ENCODE data around the gene PATZ1.

Gene PATZ1

DNA sequence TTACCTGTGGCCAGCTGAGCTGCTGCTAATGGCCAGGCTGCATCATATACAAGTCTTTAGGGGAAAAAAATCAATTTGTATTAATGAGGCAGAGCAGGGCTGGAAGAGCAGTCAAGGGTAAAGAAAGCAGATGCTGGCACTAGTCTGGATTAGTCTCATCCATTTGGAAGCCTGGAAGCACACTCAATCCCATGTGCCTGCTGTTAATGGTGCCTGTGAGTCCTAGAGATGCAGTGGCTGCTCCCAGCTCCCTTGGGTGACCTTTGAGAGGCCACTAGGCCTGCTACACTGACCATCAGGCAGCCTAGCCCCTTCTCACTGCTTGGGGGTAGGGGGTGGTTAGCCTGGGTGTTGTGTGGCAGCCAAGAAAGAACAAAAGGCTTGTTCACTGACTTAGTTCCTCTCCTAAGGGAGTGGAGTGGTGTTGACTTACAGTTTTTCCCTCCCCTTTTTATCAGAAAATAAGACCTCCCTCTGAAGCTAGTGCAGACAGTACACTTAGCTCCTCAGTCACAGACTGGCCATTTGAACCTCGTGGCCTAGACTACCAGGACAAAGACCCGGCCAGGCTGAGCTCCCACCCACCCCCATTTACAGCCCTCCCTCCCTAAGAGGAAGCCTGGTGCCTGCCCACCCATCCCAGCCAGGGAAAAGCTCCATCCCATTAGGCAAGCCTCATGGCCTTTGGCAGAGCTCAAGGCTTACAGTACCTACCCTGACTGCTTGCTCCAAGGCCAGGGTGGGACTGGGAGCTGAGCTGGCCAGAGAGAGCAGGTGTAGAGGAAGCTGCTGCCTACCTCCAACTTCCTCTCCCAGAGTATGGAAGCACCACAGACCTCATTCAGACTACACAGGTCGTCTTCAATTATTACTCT lies 61.6 kb downstream of the PATZ1 start:
- DNase-seq (ENCODE audit: low read depth): no peak
- no peak for TF ChIP-seq POLR2A (IDR thresholded peaks at IDR 0.05; ENCODE audit: extremely low read depth, insufficient read length)
- no peak for TF ChIP-seq MYC (IDR thresholded peaks at IDR 0.05; ENCODE audit: low read depth, low read length)
- TF ChIP-seq, protein P1, sequence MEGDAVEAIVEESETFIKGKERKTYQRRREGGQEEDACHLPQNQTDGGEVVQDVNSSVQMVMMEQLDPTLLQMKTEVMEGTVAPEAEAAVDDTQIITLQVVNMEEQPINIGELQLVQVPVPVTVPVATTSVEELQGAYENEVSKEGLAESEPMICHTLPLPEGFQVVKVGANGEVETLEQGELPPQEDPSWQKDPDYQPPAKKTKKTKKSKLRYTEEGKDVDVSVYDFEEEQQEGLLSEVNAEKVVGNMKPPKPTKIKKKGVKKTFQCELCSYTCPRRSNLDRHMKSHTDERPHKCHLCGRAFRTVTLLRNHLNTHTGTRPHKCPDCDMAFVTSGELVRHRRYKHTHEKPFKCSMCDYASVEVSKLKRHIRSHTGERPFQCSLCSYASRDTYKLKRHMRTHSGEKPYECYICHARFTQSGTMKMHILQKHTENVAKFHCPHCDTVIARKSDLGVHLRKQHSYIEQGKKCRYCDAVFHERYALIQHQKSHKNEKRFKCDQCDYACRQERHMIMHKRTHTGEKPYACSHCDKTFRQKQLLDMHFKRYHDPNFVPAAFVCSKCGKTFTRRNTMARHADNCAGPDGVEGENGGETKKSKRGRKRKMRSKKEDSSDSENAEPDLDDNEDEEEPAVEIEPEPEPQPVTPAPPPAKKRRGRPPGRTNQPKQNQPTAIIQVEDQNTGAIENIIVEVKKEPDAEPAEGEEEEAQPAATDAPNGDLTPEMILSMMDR (IDR thresholded peaks at IDR 0.05; ENCODE audit: low read depth, low read length): no peak
- TF ChIP-seq, protein P2, sequence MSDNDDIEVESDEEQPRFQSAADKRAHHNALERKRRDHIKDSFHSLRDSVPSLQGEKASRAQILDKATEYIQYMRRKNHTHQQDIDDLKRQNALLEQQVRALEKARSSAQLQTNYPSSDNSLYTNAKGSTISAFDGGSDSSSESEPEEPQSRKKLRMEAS (IDR thresholded peaks at IDR 0.05; ENCODE audit: low read depth, low read length): no peak
- H3K4me3 ChIP-seq (ENCODE audit: low read depth, low read length): no peak overlapping the region

DNA sequence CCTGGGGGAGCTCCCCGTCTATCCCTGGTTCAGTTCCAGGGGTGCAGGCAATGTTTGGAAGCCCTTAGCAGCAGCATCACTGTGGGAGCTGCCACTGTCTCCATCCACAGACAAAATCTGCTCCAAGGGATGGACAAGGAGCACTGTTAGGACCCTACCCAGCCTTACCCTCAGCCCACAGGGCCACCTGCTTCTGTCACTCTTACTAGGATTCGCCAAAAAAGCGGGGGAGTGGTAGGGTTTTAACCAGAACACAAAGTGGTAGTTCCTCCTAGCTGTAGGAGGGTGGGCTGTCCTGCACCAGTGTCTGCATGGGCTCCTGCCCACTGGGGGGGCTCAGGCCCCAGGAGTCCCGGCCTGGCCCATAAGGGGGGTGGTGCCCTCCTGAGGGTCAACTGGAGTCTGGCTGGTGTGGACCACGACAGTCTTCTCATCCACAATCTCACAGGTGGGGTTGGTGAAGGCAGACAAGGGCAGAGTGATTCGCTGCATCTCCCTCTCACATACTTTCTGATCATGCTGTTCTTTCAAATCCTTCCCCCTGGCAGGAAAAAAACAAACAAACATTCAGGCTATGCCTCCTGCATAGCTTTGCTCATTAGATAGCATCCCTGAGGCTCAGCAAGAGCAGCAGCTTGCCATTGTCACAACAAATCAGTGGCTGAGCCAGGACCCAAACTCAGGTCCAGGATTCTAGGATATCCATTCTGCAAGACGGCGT lies 63.2 kb downstream of the PATZ1 start:
- no peak for DNase-seq (ENCODE audit: low read depth)
- no peak overlapping the region for H3K4me3 ChIP-seq (ENCODE audit: low read depth, low read length)
- TF ChIP-seq, protein P1 (IDR thresholded peaks at IDR 0.05; ENCODE audit: low read depth, low read length): no peak
- TF ChIP-seq, protein P2 (IDR thresholded peaks at IDR 0.05; ENCODE audit: low read depth, low read length): no peak
- no peak for TF ChIP-seq POLR2A (IDR thresholded peaks at IDR 0.05; ENCODE audit: extremely low read depth, insufficient read length)
- no peak for TF ChIP-seq MYC (IDR thresholded peaks at IDR 0.05; ENCODE audit: low read depth, low read length)

DNA sequence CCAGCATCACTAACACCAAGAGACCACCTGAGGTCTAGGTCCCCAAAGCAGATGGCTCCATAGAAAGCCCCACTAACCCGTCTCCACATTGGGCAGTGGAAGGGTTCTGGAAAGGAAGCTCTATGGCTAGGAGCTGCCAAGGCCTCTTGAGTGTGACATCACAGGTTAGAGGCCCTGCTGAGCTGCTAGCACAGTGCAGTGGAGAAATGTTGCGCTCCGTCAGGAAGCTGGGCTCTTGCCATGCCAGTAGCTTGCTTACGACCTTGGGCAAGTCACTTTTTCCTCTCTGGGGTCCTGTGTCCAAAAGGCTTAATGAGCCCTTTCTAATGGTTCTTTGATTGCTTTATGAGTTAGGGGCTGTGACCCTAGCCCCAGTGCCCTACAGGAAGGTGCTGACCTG lies 64.4 kb downstream of the PATZ1 start:
- TF ChIP-seq, protein P1 (IDR thresholded peaks at IDR 0.05; ENCODE audit: low read depth, low read length): no peak
- TF ChIP-seq POLR2A (IDR thresholded peaks at IDR 0.05; ENCODE audit: extremely low read depth, insufficient read length): no peak
- DNase-seq (ENCODE audit: low read depth): no peak

DNA sequence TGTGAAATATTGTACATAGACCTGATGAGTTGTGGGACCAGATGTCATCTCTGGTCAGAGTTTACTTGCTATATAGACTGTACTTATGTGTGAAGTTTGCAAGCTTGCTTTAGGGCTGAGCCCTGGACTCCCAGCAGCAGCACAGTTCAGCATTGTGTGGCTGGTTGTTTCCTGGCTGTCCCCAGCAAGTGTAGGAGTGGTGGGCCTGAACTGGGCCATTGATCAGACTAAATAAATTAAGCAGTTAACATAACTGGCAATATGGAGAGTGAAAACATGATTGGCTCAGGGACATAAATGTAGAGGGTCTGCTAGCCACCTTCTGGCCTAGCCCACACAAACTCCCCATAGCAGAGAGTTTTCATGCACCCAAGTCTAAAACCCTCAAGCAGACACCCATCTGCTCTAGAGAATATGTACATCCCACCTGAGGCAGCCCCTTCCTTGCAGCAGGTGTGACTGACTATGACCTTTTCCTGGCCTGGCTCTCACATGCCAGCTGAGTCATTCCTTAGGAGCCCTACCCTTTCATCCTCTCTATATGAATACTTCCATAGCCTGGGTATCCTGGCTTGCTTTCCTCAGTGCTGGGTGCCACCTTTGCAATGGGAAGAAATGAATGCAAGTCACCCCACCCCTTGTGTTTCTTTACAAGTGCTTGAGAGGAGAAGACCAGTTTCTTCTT lies 66.2 kb downstream of the PATZ1 start:
- H3K4me3 ChIP-seq (ENCODE audit: low read depth, low read length): no peak overlapping the region
- TF ChIP-seq MYC (IDR thresholded peaks at IDR 0.05; ENCODE audit: low read depth, low read length): no peak
- TF ChIP-seq, protein P1 (IDR thresholded peaks at IDR 0.05; ENCODE audit: low read depth, low read length): no peak
- no peak for TF ChIP-seq POLR2A (IDR thresholded peaks at IDR 0.05; ENCODE audit: extremely low read depth, insufficient read length)
- no peak for DNase-seq (ENCODE audit: low read depth)

More for the DNA sequence above, 64.4 kb downstream of the PATZ1 start:
- no peak overlapping the region for H3K4me3 ChIP-seq (ENCODE audit: low read depth, low read length)

DNA sequence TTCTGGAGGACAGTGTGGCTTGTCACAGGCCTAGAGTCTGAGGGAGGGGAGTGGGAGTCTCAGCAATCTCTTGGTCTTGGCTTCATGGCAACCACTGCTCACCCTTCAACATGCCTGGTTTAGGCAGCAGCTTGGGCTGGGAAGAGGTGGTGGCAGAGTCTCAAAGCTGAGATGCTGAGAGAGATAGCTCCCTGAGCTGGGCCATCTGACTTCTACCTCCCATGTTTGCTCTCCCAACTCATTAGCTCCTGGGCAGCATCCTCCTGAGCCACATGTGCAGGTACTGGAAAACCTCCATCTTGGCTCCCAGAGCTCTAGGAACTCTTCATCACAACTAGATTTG lies 66.8 kb downstream of the PATZ1 start:
- DNase-seq (ENCODE audit: low read depth): no peak
- TF ChIP-seq, protein P2 (IDR thresholded peaks at IDR 0.05; ENCODE audit: low read depth, low read length): no peak
- TF ChIP-seq, protein P1 (IDR thresholded peaks at IDR 0.05; ENCODE audit: low read depth, low read length): no peak
- TF ChIP-seq MYC (IDR thresholded peaks at IDR 0.05; ENCODE audit: low read depth, low read length) (no peak), POLR2A (IDR thresholded peaks at IDR 0.05; ENCODE audit: extremely low read depth, insufficient read length) (no peak)
- H3K4me3 ChIP-seq (ENCODE audit: low read depth, low read length): no peak overlapping the region
